ENCODE results near the gene WBP4.
"Not testable (repeated sequence)": the region's sequence is repeated elsewhere in the genome, so short reads cannot be mapped to it uniquely, and the experiment has no call there.

Gene WBP4

DNA sequence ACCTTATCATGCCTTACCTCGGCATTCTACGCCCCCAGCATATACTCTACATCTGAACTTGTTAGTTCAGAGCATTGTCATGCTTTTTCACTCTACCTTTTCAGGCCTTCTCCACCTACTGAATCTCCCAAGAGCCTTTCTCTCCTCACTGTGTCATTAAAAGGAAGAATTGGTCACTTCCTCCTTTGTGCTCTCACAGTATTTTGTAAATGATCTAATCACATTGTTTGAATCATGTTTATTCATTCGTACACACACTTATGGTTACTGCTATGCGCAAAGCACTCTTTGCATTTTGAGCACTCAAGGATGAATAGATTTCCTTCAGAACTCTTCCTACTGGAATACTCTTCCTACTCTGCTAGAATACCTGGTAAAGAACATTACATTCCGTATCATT, 26.4 kb upstream of the WBP4 start:
- Histone ChIP-seq H3K4me1 (ENCODE audit: insufficient read depth, low read length, poor library complexity, severe bottlenecking) (no peaks in the 10 kb centered on the region), H3K79me2 (ENCODE audit: insufficient read depth, low read length) (peaks cover 91% of the 10 kb centered on the region)

GRCh38 chr13:41036557-41036956, 24.8 kb upstream of the WBP4 start:
- H3K9ac ChIP-seq (ENCODE audit: low read depth, low read length, poor library complexity, severe bottlenecking); H3K4me1 ChIP-seq (ENCODE audit: insufficient read depth, low read length, poor library complexity, severe bottlenecking); H4K20me1 ChIP-seq (ENCODE audit: insufficient read depth, low read length, poor library complexity, severe bottlenecking); H3K36me3 ChIP-seq (ENCODE audit: insufficient read depth, low read length); H3K4me3 ChIP-seq (ENCODE audit: low read length, poor library complexity, severe bottlenecking); H3K27me3 ChIP-seq (ENCODE audit: insufficient read depth, low read length, poor library complexity, severe bottlenecking); H3F3A ChIP-seq (ENCODE audit: low read depth); H3K9me2 ChIP-seq (replicated peaks; ENCODE audit: low read depth, low read length); H3K9me3 ChIP-seq (ENCODE audit: insufficient read depth, low read depth, low read length); H3K4me2 ChIP-seq (ENCODE audit: low read depth, low read length, poor library complexity, severe bottlenecking); H2AFZ ChIP-seq (ENCODE audit: low read length): not testable (repeated sequence)
- peaks cover 91% of the 10 kb centered on the region for H3K79me2 ChIP-seq (ENCODE audit: insufficient read depth, low read length)

More for the DNA sequence above, 26.4 kb upstream of the WBP4 start:
- Histone ChIP-seq H4K20me1 (ENCODE audit: insufficient read depth, low read length, poor library complexity, severe bottlenecking) (peaks cover 12% of the 10 kb centered on the region), H2AFZ (ENCODE audit: low read length) (no peak overlapping the region), H3K27me3 (ENCODE audit: insufficient read depth, low read length, poor library complexity, severe bottlenecking) (no peaks in the 10 kb centered on the region), H3F3A (ENCODE audit: low read depth) (no peaks in the 10 kb centered on the region), H3K9ac (ENCODE audit: low read depth, low read length, poor library complexity, severe bottlenecking) (no peak overlapping the region), H3K36me3 (ENCODE audit: insufficient read depth, low read length) (no peaks in the 10 kb centered on the region), H3K4me2 (ENCODE audit: low read depth, low read length, poor library complexity, severe bottlenecking) (no peak overlapping the region), H3K4me3 (ENCODE audit: low read length, poor library complexity, severe bottlenecking) (no peak overlapping the region), H3K9me3 (ENCODE audit: insufficient read depth, low read depth, low read length) (no peaks in the 10 kb centered on the region), H3K9me2 (replicated peaks; ENCODE audit: low read depth, low read length) (no peaks in the 10 kb centered on the region)
- TF ChIP-seq, protein P1, sequence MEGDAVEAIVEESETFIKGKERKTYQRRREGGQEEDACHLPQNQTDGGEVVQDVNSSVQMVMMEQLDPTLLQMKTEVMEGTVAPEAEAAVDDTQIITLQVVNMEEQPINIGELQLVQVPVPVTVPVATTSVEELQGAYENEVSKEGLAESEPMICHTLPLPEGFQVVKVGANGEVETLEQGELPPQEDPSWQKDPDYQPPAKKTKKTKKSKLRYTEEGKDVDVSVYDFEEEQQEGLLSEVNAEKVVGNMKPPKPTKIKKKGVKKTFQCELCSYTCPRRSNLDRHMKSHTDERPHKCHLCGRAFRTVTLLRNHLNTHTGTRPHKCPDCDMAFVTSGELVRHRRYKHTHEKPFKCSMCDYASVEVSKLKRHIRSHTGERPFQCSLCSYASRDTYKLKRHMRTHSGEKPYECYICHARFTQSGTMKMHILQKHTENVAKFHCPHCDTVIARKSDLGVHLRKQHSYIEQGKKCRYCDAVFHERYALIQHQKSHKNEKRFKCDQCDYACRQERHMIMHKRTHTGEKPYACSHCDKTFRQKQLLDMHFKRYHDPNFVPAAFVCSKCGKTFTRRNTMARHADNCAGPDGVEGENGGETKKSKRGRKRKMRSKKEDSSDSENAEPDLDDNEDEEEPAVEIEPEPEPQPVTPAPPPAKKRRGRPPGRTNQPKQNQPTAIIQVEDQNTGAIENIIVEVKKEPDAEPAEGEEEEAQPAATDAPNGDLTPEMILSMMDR (conservative IDR thresholded peaks at IDR 0.05; ENCODE audit: low read length): no peak
- no peak for TF ChIP-seq EZH2phosphoT487 (IDR thresholded peaks at IDR 0.05; ENCODE audit: borderline replicate concordance)

DNA sequence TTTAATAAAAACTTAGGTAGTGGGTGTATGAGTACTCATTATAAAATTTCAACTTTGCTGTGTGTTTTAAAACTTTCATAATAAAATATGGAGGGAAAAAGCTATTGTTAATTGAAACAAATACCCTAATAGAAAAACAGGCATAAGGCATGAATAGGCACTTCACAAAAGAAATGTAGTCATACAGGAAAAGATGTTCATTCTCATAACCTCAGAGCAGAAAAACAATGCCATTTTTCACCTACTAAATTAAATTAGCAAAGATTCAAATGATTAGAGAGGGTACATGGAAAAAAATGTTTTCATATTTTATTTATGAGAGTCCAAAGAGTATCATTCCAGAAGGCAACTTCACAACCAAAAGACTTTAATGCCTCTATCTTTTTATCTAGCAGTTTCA, 21.6 kb upstream of the WBP4 start:
- no peak overlapping the region for H3K4me3 ChIP-seq (ENCODE audit: low read length, poor library complexity, severe bottlenecking)

More for the DNA sequence above, 21.6 kb upstream of the WBP4 start:
- H3K9ac ChIP-seq (ENCODE audit: low read depth, low read length, poor library complexity, severe bottlenecking): no peak overlapping the region
- peaks cover 4% of the 10 kb centered on the region for H4K20me1 ChIP-seq (ENCODE audit: insufficient read depth, low read length, poor library complexity, severe bottlenecking)
- H3F3A ChIP-seq (ENCODE audit: low read depth): no peaks in the 10 kb centered on the region; the same call in 1 of the 2 replicates
- peaks cover 65% of the 10 kb centered on the region for H3K79me2 ChIP-seq (ENCODE audit: insufficient read depth, low read length)
- H3K27me3 ChIP-seq (ENCODE audit: insufficient read depth, low read length, poor library complexity, severe bottlenecking): no peaks in the 10 kb centered on the region
- no peak overlapping the region for H2AFZ ChIP-seq (ENCODE audit: low read length)
- TF ChIP-seq, protein P1 (conservative IDR thresholded peaks at IDR 0.05; ENCODE audit: low read length): no peak
- TF ChIP-seq EZH2phosphoT487 (IDR thresholded peaks at IDR 0.05; ENCODE audit: borderline replicate concordance): no peak
- H3K9me2 ChIP-seq (replicated peaks; ENCODE audit: low read depth, low read length): no peaks in the 10 kb centered on the region
- H3K9me3 ChIP-seq (ENCODE audit: insufficient read depth, low read depth, low read length): no peaks in the 10 kb centered on the region
- H3K36me3 ChIP-seq (ENCODE audit: insufficient read depth, low read length): no peaks in the 10 kb centered on the region
- no peak overlapping the region for H3K4me2 ChIP-seq (ENCODE audit: low read depth, low read length, poor library complexity, severe bottlenecking)
- no peaks in the 10 kb centered on the region for H3K4me1 ChIP-seq (ENCODE audit: insufficient read depth, low read length, poor library complexity, severe bottlenecking)

All from Loucy (cell line).